GM19035 (cell line): ENCODE data around the gene TMEM219.

Experiments used
- ATAC-seq: cut with Tn5 transposase; IDR thresholded peaks from one replicate; pipeline ENCODE4 v1.9.1; 2021; ENCODE audit not compliant: unreplicated experiment

Gene TMEM219

DNA sequence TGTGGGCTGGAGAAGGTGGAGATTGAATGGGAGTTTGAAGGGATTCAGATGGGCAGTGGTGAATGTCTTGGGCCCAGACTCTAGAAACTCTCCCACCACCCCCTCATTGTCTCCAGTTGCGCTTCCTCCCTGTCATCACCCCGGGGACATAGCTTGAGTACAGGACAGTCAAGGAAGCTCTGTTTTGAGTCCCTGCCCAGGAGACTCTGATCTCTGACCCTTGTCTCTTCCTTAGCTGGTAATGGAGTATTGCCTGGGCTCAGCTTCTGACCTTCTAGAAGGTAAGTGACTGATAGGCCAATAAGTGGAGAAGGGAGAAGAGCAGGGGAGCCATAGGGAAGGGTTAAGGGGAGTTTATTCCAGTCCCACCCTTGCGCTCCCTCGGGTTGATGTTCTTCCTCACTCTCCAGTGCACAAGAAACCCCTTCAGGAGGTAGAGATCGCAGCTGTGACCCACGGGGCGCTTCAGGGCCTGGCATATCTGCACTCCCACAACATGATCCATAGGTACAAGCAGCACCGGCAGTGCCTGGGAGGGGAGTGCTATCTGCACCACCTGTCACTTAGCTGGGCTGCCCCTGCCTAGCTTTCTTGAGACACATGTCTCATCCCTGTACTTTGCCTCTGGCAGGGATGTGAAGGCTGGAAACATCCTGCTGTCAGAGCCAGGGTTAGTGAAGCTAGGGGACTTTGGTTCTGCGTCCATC, 16.8 kb downstream of the TMEM219 start:
- no peak for ATAC-seq

- ATAC-seq, result no peak
Measured at GRCh38 chr16:29982560-29983419, 20.9 kb downstream of the TMEM219 start.

DNA sequence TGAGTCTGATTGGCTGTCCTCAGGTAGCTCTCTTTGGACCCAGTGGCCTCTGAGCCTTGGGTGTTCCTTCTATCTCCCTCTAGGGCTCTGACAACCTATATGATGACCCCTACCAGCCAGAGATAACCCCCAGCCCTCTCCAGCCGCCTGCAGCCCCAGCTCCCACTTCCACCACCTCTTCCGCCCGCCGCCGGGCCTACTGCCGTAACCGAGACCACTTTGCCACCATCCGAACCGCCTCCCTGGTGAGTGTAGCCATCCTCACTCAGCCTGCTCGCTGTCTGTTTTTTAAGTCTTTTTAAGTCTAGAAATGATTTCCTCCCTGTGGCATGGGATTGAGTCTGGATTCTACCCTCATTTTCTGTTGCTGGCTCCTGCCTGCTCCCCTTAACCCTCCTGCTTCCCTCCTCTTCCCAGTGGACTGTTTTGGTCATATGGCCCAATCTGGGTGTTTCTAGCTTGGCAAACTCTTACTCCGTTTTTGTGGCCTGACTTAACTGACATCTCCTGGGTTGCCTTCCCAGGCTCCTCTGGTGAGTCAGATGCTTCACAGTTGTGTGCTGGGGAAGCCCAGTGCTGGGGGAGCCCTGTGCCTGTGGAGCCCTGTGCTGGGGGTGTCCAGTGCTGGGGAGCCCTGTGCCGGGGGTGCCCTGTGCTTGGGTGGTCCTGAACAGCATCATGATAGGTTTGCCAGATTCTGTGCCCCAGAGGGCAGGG, 21.7 kb downstream of the TMEM219 start:
- no peak for ATAC-seq

GRCh38 chr16:29984137-29984763, 22.4 kb downstream of the TMEM219 start:
- ATAC-seq, result no peak

DNA sequence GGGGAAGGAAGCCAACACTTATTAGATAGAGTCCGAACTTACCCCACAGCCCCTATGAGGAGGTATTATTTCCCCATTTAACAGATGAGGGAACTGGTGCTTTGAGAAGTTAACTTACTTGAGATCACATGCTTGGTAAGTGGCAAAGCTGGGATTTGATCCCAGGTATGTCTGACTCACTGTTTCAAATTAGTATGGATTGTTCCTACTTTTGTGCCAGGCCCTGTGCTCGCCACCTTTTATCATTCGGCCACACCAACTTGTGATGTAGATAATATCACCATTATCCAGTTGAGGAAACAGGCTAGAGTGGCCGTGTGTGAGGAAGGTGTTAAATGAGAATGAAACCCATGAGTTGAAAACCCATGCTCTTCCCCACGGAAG, 22.9 kb downstream of the TMEM219 start:
- ATAC-seq, result no peak

DNA sequence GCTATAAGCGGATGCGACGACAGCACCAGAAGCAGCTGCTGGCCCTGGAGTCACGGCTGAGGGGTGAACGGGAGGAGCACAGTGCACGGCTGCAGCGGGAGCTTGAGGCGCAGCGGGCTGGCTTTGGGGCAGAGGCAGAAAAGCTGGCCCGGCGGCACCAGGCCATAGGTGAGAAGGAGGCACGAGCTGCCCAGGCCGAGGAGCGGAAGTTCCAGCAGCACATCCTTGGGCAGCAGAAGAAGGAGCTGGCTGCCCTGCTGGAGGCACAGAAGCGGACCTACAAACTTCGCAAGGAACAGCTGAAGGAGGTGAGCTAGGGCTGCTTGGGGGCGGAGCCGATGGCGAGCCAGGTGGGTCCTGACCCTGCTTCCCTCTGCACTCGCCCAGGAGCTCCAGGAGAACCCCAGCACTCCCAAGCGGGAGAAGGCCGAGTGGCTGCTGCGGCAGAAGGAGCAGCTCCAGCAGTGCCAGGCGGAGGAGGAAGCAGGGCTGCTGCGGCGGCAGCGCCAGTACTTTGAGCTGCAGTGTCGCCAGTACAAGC, 23.5 kb downstream of the TMEM219 start:
- no peak for ATAC-seq

- ATAC-seq, result no peak
Measured at GRCh38 chr16:29986231-29986630, 24.4 kb downstream of the TMEM219 start.

GRCh38 chr16:29986931-29987330, 25.1 kb downstream of the TMEM219 start:
- no peak for ATAC-seq

DNA sequence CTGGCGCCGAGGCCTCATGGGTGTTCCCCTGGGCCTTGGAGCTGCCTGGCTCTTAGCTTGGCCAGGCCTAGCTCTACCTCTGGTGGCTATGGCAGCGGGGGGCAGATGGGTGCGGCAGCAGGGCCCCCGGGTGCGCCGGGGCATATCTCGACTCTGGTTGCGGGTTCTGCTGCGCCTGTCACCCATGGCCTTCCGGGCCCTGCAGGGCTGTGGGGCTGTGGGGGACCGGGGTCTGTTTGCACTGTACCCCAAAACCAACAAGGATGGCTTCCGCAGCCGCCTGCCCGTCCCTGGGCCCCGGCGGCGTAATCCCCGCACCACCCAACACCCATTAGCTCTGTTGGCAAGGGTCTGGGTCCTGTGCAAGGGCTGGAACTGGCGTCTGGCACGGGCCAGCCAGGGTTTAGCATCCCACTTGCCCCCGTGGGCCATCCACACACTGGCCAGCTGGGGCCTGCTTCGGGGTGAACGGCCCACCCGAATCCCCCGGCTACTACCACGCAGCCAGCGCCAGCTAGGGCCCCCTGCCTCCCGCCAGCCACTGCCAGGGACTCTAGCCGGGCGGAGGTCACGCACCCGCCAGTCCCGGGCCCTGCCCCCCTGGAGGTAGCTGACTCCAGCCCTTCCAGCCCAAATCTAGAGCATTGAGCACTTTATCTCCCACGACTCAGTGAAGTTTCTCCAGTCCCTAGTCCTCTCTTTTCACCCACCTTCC, 25.6 kb downstream of the TMEM219 start:
- no peak for ATAC-seq

DNA sequence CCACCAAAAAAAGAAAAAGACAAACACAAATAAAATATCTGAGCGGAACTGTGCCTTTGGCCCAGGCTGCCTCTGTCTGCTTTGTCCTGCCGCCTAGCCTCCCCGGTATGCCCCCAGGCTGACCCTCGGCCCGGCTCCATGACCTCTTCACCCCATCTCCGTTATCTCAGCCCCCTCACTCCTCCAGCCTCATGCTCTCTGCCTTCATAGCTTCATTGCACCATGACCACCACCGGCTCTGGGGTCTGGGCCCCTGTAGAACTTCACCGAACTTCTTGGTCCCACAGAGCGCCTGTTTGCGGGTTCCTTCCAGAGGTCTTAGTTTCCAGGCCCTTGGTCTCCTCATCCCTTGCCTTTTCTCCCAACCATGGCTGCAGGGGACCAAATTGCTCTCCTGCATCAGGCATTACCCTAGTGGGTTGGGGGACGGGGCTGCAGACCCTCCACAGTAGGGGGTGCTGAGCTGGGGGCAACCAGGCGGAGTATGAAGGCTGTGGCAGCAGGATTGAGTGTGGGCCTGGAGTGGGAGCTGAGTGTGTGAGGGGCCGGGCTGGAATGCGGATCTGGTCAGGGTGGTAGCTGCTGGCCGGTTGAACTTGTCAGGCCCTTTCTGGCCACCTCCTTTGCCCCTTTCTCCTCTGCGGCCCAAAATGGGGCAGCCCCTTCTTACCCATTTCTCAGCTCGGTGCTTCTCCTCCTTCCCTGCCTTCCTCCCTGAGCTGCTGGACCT, 26.6 kb downstream of the TMEM219 start:
- ATAC-seq, result no peak

DNA sequence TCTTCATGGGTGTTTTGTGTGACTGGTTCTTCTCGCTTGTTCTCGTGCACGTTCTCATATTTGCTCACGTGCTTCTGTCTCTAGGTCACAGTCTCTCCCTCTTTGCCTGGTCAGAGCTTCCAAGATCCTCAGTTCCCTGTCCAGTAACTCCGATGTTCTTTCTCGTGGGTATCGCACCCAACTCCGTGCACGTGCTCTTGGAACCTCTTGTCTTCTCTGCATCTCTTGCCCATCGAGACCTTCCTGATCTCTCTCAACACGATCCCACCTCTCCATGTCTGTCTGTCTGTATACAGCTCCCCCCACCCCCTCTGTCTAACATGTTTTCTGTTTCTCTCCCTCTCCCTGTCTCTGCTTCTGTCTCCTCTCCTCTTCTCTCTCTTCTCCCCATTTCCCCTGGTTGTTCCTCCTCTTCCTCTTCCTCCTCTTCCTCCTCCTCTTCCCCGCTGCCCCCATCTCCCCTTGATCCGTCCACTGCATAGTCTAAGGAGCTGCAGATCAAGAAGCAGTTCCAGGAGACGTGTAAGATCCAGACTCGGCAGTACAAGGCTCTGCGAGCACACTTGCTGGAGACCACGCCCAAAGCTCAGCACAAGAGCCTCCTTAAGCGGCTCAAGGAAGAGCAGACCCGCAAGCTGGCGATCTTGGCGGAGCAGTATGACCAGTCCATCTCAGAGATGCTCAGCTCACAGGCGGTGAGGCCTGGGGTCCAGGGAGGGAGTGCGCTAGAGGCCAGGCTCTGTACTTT, 27.4 kb downstream of the TMEM219 start:
- ATAC-seq, result no peak

DNA sequence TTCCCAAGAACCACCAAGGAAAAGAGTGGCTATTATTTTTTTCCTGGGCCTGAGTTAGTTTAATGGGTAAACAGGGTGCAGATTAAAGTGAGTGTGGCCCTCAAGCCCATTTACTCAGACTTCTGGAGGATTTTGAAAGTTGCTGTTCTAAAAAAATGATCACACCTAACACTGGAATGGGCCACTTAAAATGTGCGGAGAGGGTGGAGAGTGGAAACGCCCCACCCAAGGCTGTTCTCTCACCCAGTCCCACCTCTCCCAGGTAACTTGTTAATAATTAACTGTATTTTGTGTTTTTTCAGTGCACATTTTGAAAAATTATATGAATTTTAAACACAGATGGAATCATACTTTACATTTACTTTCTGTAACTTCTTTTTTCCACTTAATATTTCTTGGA, 28.2 kb downstream of the TMEM219 start:
- no peak for ATAC-seq

GRCh38 chr16:29990883-29991570, 29.1 kb downstream of the TMEM219 start:
- no peak for ATAC-seq

DNA sequence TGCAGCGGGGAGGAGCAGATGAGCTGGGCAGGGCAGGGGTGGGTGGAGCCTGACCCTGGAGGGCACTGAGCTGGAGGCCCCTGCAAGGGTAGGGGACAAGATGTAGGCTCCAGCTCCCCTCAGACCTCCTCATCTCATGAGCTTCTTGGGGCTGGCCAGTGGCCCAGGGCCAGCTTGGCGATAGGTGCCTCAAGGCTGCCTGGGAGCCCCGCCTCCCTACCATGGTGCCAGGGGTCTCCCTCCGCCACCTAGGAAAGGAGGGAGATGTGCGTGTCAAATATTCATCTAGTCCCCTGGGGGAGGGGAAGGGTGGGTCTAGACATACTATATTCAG, 29.7 kb downstream of the TMEM219 start:
- no peak for ATAC-seq

DNA sequence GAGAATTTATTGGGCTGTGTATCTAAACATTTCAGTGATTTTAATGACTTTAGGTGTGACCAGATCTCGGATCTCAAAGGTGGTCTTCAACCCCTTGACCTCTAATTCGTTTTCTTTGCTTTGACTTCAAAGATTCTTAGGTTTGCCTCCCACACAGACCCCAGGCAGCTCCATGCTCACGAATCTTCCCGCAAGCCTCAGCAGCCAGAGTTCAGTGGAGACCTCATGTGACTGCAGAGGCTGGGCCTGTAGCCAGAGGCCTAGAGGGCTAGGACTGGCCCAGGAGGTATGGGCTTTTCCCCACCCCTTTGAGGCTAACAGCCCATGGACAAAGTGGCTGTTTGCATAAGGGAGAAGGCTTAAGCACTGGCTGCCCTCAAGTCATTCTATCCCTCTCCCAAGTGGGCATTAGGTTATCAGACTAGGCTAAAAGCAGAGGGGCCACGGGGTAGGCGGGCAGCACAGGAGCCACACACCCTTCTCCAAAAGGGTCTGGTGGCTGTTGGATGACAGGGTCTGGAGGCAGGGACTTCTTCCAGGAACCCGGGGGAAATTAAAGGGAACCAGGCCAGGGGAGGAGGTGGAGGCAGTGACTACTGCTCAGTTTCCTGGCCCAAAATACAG, 30.6 kb downstream of the TMEM219 start:
- no peak for ATAC-seq

DNA sequence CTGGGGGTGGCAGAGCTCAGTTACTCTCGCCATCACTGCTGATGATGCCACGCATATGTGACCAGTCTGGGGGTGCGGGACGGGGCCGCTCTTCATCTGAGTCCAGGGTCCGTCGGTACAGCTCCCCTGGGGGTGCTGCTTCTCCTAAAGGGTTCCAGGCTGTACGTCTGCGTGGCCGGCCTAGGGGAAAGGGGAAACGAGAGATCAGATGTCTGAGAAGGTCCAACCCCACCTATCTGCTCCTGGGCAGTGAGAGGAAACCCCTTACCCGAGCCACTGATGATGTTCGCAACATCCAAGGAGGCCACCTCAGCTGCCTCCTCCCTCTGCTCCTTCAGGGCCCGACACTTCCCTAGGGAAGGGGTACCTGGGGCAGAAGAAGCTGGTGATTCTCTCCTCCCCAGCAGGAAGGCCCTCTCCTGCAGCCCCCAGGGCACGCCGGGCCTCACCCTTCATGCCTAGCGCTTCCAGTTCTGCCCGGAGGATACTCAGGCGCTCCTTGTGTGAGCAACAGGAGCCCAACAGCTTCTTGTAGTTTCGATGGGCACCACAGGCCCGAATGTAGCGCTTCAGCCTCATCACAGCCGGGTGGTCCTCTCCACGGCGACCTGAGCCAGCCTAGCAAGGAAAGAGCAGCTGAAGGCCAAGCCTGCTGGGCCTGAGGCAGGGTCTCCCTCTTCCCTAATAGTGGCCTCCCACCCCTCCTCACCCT, 31.5 kb downstream of the TMEM219 start:
- no peak for ATAC-seq

- no peak for ATAC-seq
Measured at GRCh38 chr16:29993903-29994599, 32.2 kb downstream of the TMEM219 start.
